ENCODE data around the gene MARK3. TPM values are rescaled to one million over a fixed set of nuclear protein-coding genes. Genes with fewer than 3 reads are reported as not detected.
"Not testable (repeated sequence)": the region's sequence is repeated elsewhere in the genome, so short reads cannot be mapped to it uniquely, and the experiment has no call there.

The MARK3 gene
- total RNA-seq, 2 experiments from 2014 or later: 107 TPM

DNA sequence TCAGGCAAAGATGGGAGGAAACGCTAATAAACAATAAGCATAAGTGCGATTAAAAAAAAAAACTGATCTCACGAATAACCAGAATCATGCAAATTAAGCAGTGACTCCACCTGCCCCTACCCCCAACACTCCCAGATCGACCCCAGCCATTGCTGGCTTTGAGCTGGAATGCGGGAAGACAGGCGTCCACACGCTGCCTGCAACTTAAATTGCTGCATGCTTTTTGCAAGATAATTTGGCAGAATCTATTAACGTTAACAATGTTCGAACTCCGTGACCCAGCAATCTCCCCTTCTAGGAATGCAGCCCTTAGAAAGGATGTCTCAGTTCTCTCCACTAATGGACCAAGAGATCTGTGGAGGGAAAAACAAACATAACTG lies 138.3 kb downstream of the MARK3 start:
- no peak for ATAC-seq (ENCODE audit: poor library complexity)
- H3K36me3 ChIP-seq (ENCODE audit: insufficient read depth, low read length): no peaks in the 10 kb centered on the region
- Mint-ChIP-seq H3K4me1 (ENCODE audit: low read depth) (peaks cover 22% of the 10 kb centered on the region), H3K27ac (no peak overlapping the region), H3K9me3 (no peaks in the 10 kb centered on the region), H3K27me3 (peaks cover 23% of the 10 kb centered on the region), H3K36me3 (ENCODE audit: low read depth) (no peaks in the 10 kb centered on the region), H3K4me3 (peak overlapping the region; percentile 76)
- ChIA-PET POLR2A (no interaction called here), CTCF (interaction anchor here (1.3 kb wide), 1 partner anchor 23 kb away, joined by 3 read pairs; no protein-coding TSS in a partner anchor)
- peaks cover 55% of the 10 kb centered on the region for H3K4me1 ChIP-seq (ENCODE audit: insufficient read depth, low read length)
- peaks cover 0 to 14% of the 10 kb centered on the region in 2 experiments for H3K9me3 ChIP-seq (ENCODE audit: control insufficient read depth in 1 of 2, insufficient read depth in 1 of 2, low read length in 2 of 2)
- no peak for DNase-seq
- H3K27ac ChIP-seq (ENCODE audit: low read depth in 1 of 2, low read length in 2 of 2): no peak overlapping the region
- TF ChIP-seq, protein P1, sequence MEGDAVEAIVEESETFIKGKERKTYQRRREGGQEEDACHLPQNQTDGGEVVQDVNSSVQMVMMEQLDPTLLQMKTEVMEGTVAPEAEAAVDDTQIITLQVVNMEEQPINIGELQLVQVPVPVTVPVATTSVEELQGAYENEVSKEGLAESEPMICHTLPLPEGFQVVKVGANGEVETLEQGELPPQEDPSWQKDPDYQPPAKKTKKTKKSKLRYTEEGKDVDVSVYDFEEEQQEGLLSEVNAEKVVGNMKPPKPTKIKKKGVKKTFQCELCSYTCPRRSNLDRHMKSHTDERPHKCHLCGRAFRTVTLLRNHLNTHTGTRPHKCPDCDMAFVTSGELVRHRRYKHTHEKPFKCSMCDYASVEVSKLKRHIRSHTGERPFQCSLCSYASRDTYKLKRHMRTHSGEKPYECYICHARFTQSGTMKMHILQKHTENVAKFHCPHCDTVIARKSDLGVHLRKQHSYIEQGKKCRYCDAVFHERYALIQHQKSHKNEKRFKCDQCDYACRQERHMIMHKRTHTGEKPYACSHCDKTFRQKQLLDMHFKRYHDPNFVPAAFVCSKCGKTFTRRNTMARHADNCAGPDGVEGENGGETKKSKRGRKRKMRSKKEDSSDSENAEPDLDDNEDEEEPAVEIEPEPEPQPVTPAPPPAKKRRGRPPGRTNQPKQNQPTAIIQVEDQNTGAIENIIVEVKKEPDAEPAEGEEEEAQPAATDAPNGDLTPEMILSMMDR (IDR thresholded peaks at IDR 0.05): no peak
- H3K27me3 ChIP-seq (ENCODE audit: control insufficient read depth in 1 of 2, insufficient read depth in 2 of 2, low read length in 2 of 2): peaks cover 11 to 19% of the 10 kb centered on the region in 2 experiments
- H3K4me3 ChIP-seq (ENCODE audit: low read length): no peak overlapping the region
- intact Hi-C loops (cut with DNase I, micrococcal nuclease): no loop called here

DNA sequence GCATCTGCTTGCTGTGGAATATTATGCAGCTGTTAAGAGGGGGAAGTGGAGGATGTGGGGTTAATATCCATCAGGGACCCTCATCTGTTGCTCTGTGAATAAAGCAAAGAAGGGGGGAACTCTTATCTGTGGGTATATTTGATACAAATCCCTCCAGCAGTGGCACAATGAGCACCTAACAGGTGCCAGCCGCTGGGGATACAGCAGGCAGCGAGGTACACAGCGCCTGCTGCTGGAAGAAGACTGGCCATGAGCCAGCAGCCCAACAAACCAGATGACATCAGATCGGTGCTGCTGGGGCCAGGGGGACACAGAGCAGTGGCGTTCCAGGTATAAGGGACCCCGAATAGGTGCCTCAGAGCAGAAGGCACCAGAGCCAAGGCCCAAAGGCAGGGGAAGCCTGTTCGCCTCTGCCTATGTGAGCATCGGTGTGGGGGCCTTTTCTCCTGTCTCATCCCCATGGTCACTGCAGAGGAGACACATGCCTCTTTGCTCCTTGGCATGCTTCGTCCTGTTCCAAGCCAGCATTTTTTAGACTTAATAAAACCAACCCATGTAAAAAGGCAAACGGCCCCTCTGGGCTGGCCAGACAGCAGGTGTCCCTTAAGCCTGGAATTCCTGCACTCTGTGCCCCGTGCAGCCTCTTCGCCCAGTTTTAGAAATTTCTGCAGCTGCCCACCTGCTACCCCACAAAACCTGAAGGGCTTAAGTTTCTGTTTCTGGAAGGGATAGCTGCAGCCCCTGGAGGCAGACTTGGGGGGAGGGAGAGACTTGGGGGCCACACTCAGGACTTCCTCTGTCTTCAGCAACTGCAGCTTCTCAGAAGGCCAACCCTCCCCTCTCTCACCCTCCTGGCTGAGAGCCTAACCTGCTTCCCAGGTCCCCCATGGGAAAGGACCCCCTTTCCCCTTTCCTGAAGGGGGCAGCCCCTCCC lies 139.1 kb downstream of the MARK3 start:
- peaks cover 11 to 19% of the 10 kb centered on the region in 2 experiments for H3K27me3 ChIP-seq (ENCODE audit: control insufficient read depth in 1 of 2, insufficient read depth in 2 of 2, low read length in 2 of 2)
- no peak overlapping the region for H3K4me3 ChIP-seq (ENCODE audit: low read length)
- no peak overlapping the region for H3K27ac ChIP-seq (ENCODE audit: low read depth in 1 of 2, low read length in 2 of 2)
- H3K36me3 ChIP-seq (ENCODE audit: insufficient read depth, low read length): no peaks in the 10 kb centered on the region
- DNase-seq: no peak
- peaks cover 17% of the 10 kb centered on the region for H3K27me3 Mint-ChIP-seq
- POLR2A ChIA-PET: no interaction called here
- H3K9me3 Mint-ChIP-seq: no peaks in the 10 kb centered on the region
- CTCF ChIA-PET: no interaction called here
- H3K27ac Mint-ChIP-seq: peak overlapping the region; percentile 48
- no peak for ATAC-seq (ENCODE audit: poor library complexity)
- H3K4me1 ChIP-seq (ENCODE audit: insufficient read depth, low read length): peaks cover 52% of the 10 kb centered on the region
- peaks cover 0 to 9% of the 10 kb centered on the region in 2 experiments for H3K9me3 ChIP-seq (ENCODE audit: control insufficient read depth in 1 of 2, insufficient read depth in 1 of 2, low read length in 2 of 2)
- peaks cover 22% of the 10 kb centered on the region for H3K4me1 Mint-ChIP-seq (ENCODE audit: low read depth)
- peaks cover 4% of the 10 kb centered on the region for H3K36me3 Mint-ChIP-seq (ENCODE audit: low read depth)
- TF ChIP-seq, protein P1 (IDR thresholded peaks at IDR 0.05): no peak
- intact Hi-C loops (cut with DNase I, micrococcal nuclease): no loop called here
- H3K4me3 Mint-ChIP-seq: peak overlapping the region; percentile 78

DNA sequence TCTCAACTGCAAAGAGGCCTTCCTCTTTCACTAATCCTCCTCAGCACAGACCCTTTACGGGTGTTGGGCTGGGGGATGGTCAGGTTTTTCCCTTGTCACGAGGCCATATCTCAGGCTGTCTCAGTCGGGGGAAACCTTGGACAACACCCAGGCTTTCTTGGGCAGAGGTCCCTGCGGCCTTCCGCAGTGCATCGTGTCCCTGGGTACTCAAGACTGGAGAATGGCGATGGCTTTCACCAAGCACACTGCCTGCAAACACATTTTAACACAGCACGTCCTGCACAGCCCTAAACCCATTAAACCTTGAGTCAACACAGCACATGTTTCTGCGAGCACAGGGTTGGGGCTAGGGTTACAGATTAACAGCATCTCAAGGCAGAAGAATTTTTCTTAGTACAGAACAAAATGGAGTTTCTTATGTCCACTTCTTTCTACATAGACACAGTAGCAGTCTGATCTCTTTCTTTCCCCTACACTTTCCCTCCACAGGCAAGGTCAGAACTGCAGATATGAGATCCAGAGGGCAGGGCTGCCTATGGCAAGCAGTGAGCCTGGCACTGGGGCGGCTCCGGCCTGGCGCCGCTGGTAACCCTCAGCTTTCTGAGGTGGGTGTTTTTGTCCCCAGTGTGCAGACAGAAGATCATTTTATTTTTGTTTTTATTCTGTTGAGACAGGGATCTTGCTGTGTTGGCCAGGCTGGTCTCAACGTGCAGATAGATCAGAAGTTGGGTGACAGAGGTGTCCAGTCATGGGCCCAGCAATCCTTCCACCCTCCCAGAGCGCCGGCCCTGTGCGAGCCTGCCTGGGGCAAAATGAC lies 140.4 kb downstream of the MARK3 start:
- H3K27me3 Mint-ChIP-seq; POLR2A ChIA-PET; CTCF ChIA-PET; H3K9me3 Mint-ChIP-seq; H3K27ac Mint-ChIP-seq; H3K4me3 ChIP-seq (ENCODE audit: low read length); H3K36me3 Mint-ChIP-seq (ENCODE audit: low read depth); DNase-seq; H3K27ac ChIP-seq (ENCODE audit: low read depth in 1 of 2, low read length in 2 of 2); H3K36me3 ChIP-seq (ENCODE audit: insufficient read depth, low read length); ATAC-seq (ENCODE audit: poor library complexity); H3K9me3 ChIP-seq (ENCODE audit: control insufficient read depth in 1 of 2, insufficient read depth in 1 of 2, low read length in 2 of 2): not testable (repeated sequence)
- peaks cover 29% of the 10 kb centered on the region for H3K4me1 Mint-ChIP-seq (ENCODE audit: low read depth)
- peak overlapping the region; percentile 74 for H3K4me3 Mint-ChIP-seq
- intact Hi-C loops (cut with DNase I, micrococcal nuclease): loop anchor here (5.0 kb wide), 2 partner anchors 37 to 102 kb away; partner anchors contain the start of genes BAG5 (in 1 of the 2), COA8 (in 1 of the 2) and KLC1 (in 1 of the 2)
- peaks cover 9 to 13% of the 10 kb centered on the region in 2 experiments for H3K27me3 ChIP-seq (ENCODE audit: control insufficient read depth in 1 of 2, insufficient read depth in 2 of 2, low read length in 2 of 2)
- peaks cover 54% of the 10 kb centered on the region for H3K4me1 ChIP-seq (ENCODE audit: insufficient read depth, low read length)
